ENCODE data around the gene EEF1AKMT1. TPM values are rescaled to one million over a fixed set of nuclear protein-coding genes. Genes with fewer than 3 reads are reported as not detected.
"Not testable (repeated sequence)": the region's sequence is repeated elsewhere in the genome, so short reads cannot be mapped to it uniquely, and the experiment has no call there.

EEF1AKMT1 gene
- total and polyA plus RNA-seq, 4 donors: 13.1 to 20.8 (median 18.4) TPM

DNA sequence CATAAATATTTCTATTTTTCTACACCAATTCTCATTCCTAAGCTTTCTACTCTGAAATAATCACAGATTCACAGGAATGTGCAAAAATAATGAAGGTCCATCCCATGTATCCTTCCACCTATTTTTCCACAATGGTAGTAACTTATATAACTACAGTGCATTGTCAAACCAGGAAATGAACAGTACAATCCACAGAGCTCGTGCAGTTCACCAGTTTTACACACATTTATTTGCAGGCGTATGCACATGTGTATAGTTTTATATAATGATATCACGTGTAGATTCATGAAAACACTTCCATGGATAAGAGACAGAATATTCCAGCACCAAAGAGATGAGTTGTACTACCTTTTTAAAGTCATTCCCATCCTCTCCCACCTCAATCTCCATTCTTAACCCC, 12.9 kb downstream of the EEF1AKMT1 start:
- no peak overlapping the region for H3K4me3 ChIP-seq (ENCODE audit: low read depth, low read length)
- H3K36me3 ChIP-seq (ENCODE audit: control insufficient read depth, insufficient read depth, low read length): peaks cover 5% of the 10 kb centered on the region
- H3K4me1 ChIP-seq (ENCODE audit: control insufficient read depth, insufficient read depth, low read length): no peaks in the 10 kb centered on the region
- no CpG with 5 or more reads among the region's 3 CpGs for WGBS (ENCODE audit: insufficient coverage)
- no peaks in the 10 kb centered on the region for H3K27me3 ChIP-seq (ENCODE audit: control insufficient read depth, insufficient read depth, low read length)
- no peak for DNase-seq (ENCODE audit: low read depth in 4 of 6, low spot score in 6 of 6)
- H3K9me3 ChIP-seq (ENCODE audit: control insufficient read depth, insufficient read depth, low read length): no peaks in the 10 kb centered on the region
- no peak overlapping the region for H3K27ac ChIP-seq (ENCODE audit: low read depth, low read length)

GRCh38 chr13:20754009-20754408, 19.8 kb downstream of the EEF1AKMT1 start:
- no peaks in the 10 kb centered on the region for H3K27me3 ChIP-seq (ENCODE audit: control insufficient read depth, insufficient read depth, low read length)
- peaks cover 9% of the 10 kb centered on the region for H3K36me3 ChIP-seq (ENCODE audit: control insufficient read depth, insufficient read depth, low read length)
- H3K27ac ChIP-seq (ENCODE audit: low read depth, low read length): no peak overlapping the region
- no peaks in the 10 kb centered on the region for H3K4me1 ChIP-seq (ENCODE audit: control insufficient read depth, insufficient read depth, low read length)
- peaks cover 16% of the 10 kb centered on the region for H3K9me3 ChIP-seq (ENCODE audit: control insufficient read depth, insufficient read depth, low read length)
- DNase-seq (ENCODE audit: low read depth in 4 of 6, low spot score in 6 of 6): no peak
- no peak overlapping the region for H3K4me3 ChIP-seq (ENCODE audit: low read depth, low read length)

GRCh38 chr13:20749377-20749776, 24.4 kb downstream of the EEF1AKMT1 start:
- H3K9me3 ChIP-seq (ENCODE audit: control insufficient read depth, insufficient read depth, low read length): peaks cover 11% of the 10 kb centered on the region

GRCh38 chr13:20743830-20744404, 29.8 kb downstream of the EEF1AKMT1 start:
- no CpG with 5 or more reads among the region's 4 CpGs for WGBS (ENCODE audit: insufficient coverage)

More at GRCh38 chr13:20749377-20749776, 24.4 kb downstream of the EEF1AKMT1 start:
- H3K27me3 ChIP-seq (ENCODE audit: control insufficient read depth, insufficient read depth, low read length): no peaks in the 10 kb centered on the region
- no peaks in the 10 kb centered on the region for H3K4me1 ChIP-seq (ENCODE audit: control insufficient read depth, insufficient read depth, low read length)
- no peak overlapping the region for H3K27ac ChIP-seq (ENCODE audit: low read depth, low read length)
- H3K4me3 ChIP-seq (ENCODE audit: low read depth, low read length): no peak overlapping the region
- H3K36me3 ChIP-seq (ENCODE audit: control insufficient read depth, insufficient read depth, low read length): no peaks in the 10 kb centered on the region
- DNase-seq (ENCODE audit: low read depth in 4 of 6, low spot score in 6 of 6): no peak
- no CpG with 5 or more reads among the region's 1 CpG for WGBS (ENCODE audit: insufficient coverage)

GRCh38 chr13:20740021-20740420, 33.7 kb downstream of the EEF1AKMT1 start:
- Histone ChIP-seq H3K27me3 (ENCODE audit: control insufficient read depth, insufficient read depth, low read length) (no peaks in the 10 kb centered on the region), H3K4me3 (ENCODE audit: low read depth, low read length) (no peak overlapping the region), H3K36me3 (ENCODE audit: control insufficient read depth, insufficient read depth, low read length) (peaks cover 10% of the 10 kb centered on the region), H3K9me3 (ENCODE audit: control insufficient read depth, insufficient read depth, low read length) (no peaks in the 10 kb centered on the region), H3K27ac (ENCODE audit: low read depth, low read length) (no peak overlapping the region), H3K4me1 (ENCODE audit: control insufficient read depth, insufficient read depth, low read length) (no peaks in the 10 kb centered on the region)
- no peak for DNase-seq (ENCODE audit: low read depth in 4 of 6, low spot score in 6 of 6)
- 98% methylated on average over 22 of the region's 22 CpGs for WGBS (ENCODE audit: insufficient coverage)

More at GRCh38 chr13:20743830-20744404, 29.8 kb downstream of the EEF1AKMT1 start:
- H3K4me1 ChIP-seq (ENCODE audit: control insufficient read depth, insufficient read depth, low read length); DNase-seq (ENCODE audit: low read depth in 4 of 6, low spot score in 6 of 6); H3K36me3 ChIP-seq (ENCODE audit: control insufficient read depth, insufficient read depth, low read length); H3K27me3 ChIP-seq (ENCODE audit: control insufficient read depth, insufficient read depth, low read length); H3K9me3 ChIP-seq (ENCODE audit: control insufficient read depth, insufficient read depth, low read length); H3K4me3 ChIP-seq (ENCODE audit: low read depth, low read length); H3K27ac ChIP-seq (ENCODE audit: low read depth, low read length): not testable (repeated sequence)

- Histone ChIP-seq H3K4me3 (ENCODE audit: low read depth, low read length) (no peak overlapping the region), H3K4me1 (ENCODE audit: control insufficient read depth, insufficient read depth, low read length) (no peaks in the 10 kb centered on the region), H3K27ac (ENCODE audit: low read depth, low read length) (no peak overlapping the region), H3K27me3 (ENCODE audit: control insufficient read depth, insufficient read depth, low read length) (no peaks in the 10 kb centered on the region), H3K36me3 (ENCODE audit: control insufficient read depth, insufficient read depth, low read length) (peaks cover 11% of the 10 kb centered on the region), H3K9me3 (ENCODE audit: control insufficient read depth, insufficient read depth, low read length) (no peaks in the 10 kb centered on the region)
- WGBS (ENCODE audit: insufficient coverage): 96% methylated on average over 5 of the region's 6 CpGs
- no peak for DNase-seq (ENCODE audit: low read depth in 4 of 6, low spot score in 6 of 6)
These were observed 35.1 kb downstream of the EEF1AKMT1 start for GRCh38 chr13:20738616-20739015.

DNA sequence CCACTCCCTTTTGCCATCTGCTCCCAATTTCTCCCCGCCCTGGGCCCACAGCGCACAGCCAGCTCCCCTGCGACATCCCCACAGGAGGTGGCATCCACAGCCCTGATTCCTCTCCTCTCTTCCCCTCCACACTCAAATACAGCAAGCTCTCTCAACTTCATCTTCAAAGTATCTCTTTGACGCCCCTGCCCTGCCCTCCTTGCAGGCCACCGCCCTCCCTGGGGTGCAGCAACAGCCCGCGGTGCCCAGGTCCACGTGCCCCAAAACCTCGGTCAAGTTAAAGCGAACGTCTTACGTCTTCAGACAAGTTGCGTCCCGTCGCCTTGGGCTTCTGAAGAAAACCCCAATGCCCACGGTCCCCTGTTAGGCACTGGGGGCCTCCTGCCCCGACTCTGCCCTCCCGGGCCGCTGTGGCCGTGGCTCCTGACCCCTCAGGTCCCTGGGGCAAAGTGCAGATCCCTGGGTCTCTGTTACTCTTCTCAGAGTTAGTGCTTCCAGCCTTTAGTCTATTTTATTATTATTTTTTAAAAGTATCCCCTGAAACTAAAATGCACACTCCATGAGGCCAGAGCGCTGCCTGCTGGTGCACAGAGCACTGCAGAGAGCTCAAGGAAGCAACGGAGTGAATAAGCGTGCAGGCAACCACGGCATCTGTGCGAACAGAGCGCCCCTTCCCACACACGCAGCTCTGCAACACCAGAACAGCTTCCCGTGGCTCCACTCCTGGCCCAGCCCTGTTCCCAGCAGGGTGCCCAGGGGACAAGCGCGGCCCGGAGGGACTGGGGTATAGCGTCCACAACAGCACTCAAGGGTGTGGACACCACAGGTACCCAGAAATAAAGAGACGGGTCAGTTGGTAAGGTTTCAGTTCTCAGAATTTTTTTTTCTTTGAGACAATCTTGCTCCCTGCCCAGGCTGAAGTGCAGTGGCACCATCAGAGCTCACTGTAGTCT, 43.9 kb downstream of the EEF1AKMT1 start:
- Histone ChIP-seq H3K9me3 (ENCODE audit: control insufficient read depth, insufficient read depth, low read length) (no peaks in the 10 kb centered on the region), H3K4me1 (ENCODE audit: control insufficient read depth, insufficient read depth, low read length) (no peaks in the 10 kb centered on the region), H3K27me3 (ENCODE audit: control insufficient read depth, insufficient read depth, low read length) (no peaks in the 10 kb centered on the region), H3K36me3 (ENCODE audit: control insufficient read depth, insufficient read depth, low read length) (peaks cover 20% of the 10 kb centered on the region), H3K27ac (ENCODE audit: low read depth, low read length) (no peak overlapping the region), H3K4me3 (ENCODE audit: low read depth, low read length) (no peak overlapping the region)
- 91% methylated on average over 29 of the region's 33 CpGs for WGBS (ENCODE audit: insufficient coverage)
- DNase-seq (ENCODE audit: low read depth in 4 of 6, low spot score in 6 of 6): no peak

- Histone ChIP-seq H3K36me3 (ENCODE audit: control insufficient read depth, insufficient read depth, low read length) (peaks cover 24% of the 10 kb centered on the region), H3K4me1 (ENCODE audit: control insufficient read depth, insufficient read depth, low read length) (no peaks in the 10 kb centered on the region), H3K9me3 (ENCODE audit: control insufficient read depth, insufficient read depth, low read length) (no peaks in the 10 kb centered on the region), H3K4me3 (ENCODE audit: low read depth, low read length) (no peak overlapping the region), H3K27me3 (ENCODE audit: control insufficient read depth, insufficient read depth, low read length) (no peaks in the 10 kb centered on the region), H3K27ac (ENCODE audit: low read depth, low read length) (no peak overlapping the region)
- 84% methylated on average over 10 of the region's 14 CpGs for WGBS (ENCODE audit: insufficient coverage)
- no peak for DNase-seq (ENCODE audit: low read depth in 4 of 6, low spot score in 6 of 6)
These were observed 45.0 kb downstream of the EEF1AKMT1 start for GRCh38 chr13:20728579-20729311.

DNA sequence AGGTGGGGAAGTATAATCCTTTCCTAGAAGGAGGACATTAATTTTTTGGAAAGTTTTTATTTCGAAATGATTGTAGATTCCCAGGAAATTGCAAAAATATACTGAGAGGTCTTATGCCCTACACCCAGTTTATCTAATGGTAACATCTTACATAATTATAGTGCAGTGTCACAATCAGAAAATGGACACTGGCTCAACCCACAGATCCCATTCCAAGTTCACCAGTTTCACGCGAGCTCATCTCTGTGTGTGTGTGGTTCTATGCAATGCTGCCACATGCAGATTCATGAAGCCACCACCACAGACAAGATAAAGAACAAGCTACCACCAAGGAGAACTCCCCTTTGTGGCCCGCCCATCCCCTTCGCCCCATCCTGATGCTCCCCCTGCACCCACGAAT, 45.9 kb downstream of the EEF1AKMT1 start:
- no peaks in the 10 kb centered on the region for H3K4me1 ChIP-seq (ENCODE audit: control insufficient read depth, insufficient read depth, low read length)
- no CpG with 5 or more reads among the region's 6 CpGs for WGBS (ENCODE audit: insufficient coverage)
- H3K9me3 ChIP-seq (ENCODE audit: control insufficient read depth, insufficient read depth, low read length): no peaks in the 10 kb centered on the region
- DNase-seq (ENCODE audit: low read depth in 4 of 6, low spot score in 6 of 6): no peak
- no peak overlapping the region for H3K27ac ChIP-seq (ENCODE audit: low read depth, low read length)
- H3K4me3 ChIP-seq (ENCODE audit: low read depth, low read length): no peak overlapping the region
- H3K36me3 ChIP-seq (ENCODE audit: control insufficient read depth, insufficient read depth, low read length): peaks cover 26% of the 10 kb centered on the region
- no peaks in the 10 kb centered on the region for H3K27me3 ChIP-seq (ENCODE audit: control insufficient read depth, insufficient read depth, low read length)
